Naive thymus-derived CD4-positive, alpha-beta T cell (primary cell): ENCODE data around the gene QSOX2. TPM values are rescaled to one million over a fixed set of nuclear protein-coding genes. Genes with fewer than 3 reads are reported as not detected.

Experiments used
- ATAC-seq: fragments of 150-1000 bp; cut with Tn5 transposase; 2 replicates; pipeline ENCODE4 v1.10.0; 2021; ENCODE audit warnings: mild to moderate bottlenecking, moderate library complexity
- CTCF ChIA-PET: fragments of 350-600 bp; sonication (Branson Sonifier 250); formaldehyde crosslinking; loops from one replicate; lab custom pipeline; 2021; ENCODE audit warnings: antibody characterized with exemption; lab: Charles Lee
- POLR2A ChIA-PET: fragments of 350-600 bp; sonication (Branson Sonifier 250); formaldehyde crosslinking; loops from one replicate; lab custom pipeline; 2021; ENCODE audit warnings: antibody characterized with exemption, inconsistent platforms; lab: Charles Lee
- DNase-seq, 9 donors: peaks; one replicate each; pipeline versions ENCODE4 v3.0.0 to v3.0.0-alpha.2; 2020 to 2022; ENCODE audit warnings: mixed read lengths in 1 of 9
- H3K27ac ChIP-seq: one replicate; pipeline ENCODE4 v1.7.0; 2013; ENCODE audit warnings: mild to moderate bottlenecking, low read depth, low read length, moderate library complexity
- H3K27me3 ChIP-seq, 2 donors: one replicate each; pipeline ENCODE4 v1.7.0; 2013; ENCODE audit warnings: low read length in 2 of 2, mild to moderate bottlenecking in 2 of 2, moderate library complexity in 2 of 2; ENCODE audit not compliant: control insufficient read depth in 2 of 2, insufficient read depth in 2 of 2
- H3K36me3 ChIP-seq, 3 experiments: 1 replicate in 2 of 3; 2 replicates in 1 of 3; pipeline ENCODE4 v1.7.0; 2013; ENCODE audit warnings: low read length in 3 of 3, mild to moderate bottlenecking in 3 of 3, moderate library complexity in 1 of 3; ENCODE audit not compliant: insufficient read depth in 3 of 3, control insufficient read depth in 2 of 3
- H3K4me1 ChIP-seq, 2 donors: one replicate each; pipeline ENCODE4 v1.7.0; 2013; ENCODE audit warnings: low read length in 2 of 2, mild to moderate bottlenecking in 2 of 2, moderate library complexity in 1 of 2; ENCODE audit not compliant: control insufficient read depth in 2 of 2, insufficient read depth in 2 of 2
- H3K4me3 ChIP-seq: 2 replicates; pipeline ENCODE4 v1.7.0; 2013; ENCODE audit warnings: mild to moderate bottlenecking, low read length
- H3K9me3 ChIP-seq, 3 experiments: 1 replicate in 2 of 3; 2 replicates in 1 of 3; pipeline ENCODE4 v1.7.0; 2013; ENCODE audit warnings: low read length in 3 of 3; ENCODE audit not compliant: control insufficient read depth in 2 of 3
- H3K27ac Mint-ChIP-seq, 9 donors: one replicate each; pipeline ENCODE4 v1.8.0; 2020 to 2022; ENCODE audit warnings: mixed read lengths in 9 of 9, mild to moderate bottlenecking in 8 of 9, moderate library complexity in 5 of 9, inconsistent platforms in 2 of 9
- H3K27me3 Mint-ChIP-seq, 5 donors: one replicate each; pipeline ENCODE4 v1.8.0; 2021 to 2022; ENCODE audit warnings: mixed read lengths in 5 of 5, mild to moderate bottlenecking in 1 of 5
- H3K36me3 Mint-ChIP-seq, 5 donors: one replicate each; pipeline ENCODE4 v1.8.0; 2020 to 2022; ENCODE audit warnings: mixed read lengths in 5 of 5, mild to moderate bottlenecking in 3 of 5, inconsistent platforms in 1 of 5
- H3K4me1 Mint-ChIP-seq, 7 donors: one replicate each; pipeline ENCODE4 v1.8.0; 2020 to 2022; ENCODE audit warnings: mixed read lengths in 7 of 7, mild to moderate bottlenecking in 3 of 7, inconsistent platforms in 1 of 7
- H3K4me3 Mint-ChIP-seq, 10 donors: one replicate each; pipeline ENCODE4 v1.8.0; 2020 to 2022; ENCODE audit warnings: mild to moderate bottlenecking in 10 of 10, mixed read lengths in 10 of 10, moderate library complexity in 6 of 10, inconsistent platforms in 2 of 10
- H3K9me3 Mint-ChIP-seq, 11 donors: one replicate each; pipeline ENCODE4 v1.8.0; 2020 to 2022; ENCODE audit warnings: mixed read lengths in 11 of 11, mild to moderate bottlenecking in 4 of 11, inconsistent platforms in 1 of 11, moderate library complexity in 1 of 11
- intact Hi-C, 2 donors: fragments of 100-400 bp; cut with micrococcal nuclease; formaldehyde crosslinking; loops; one replicate each; pipeline ENCODE4 v1.15.1; 2023
- polyA plus RNA-seq, 2 donors: library from polyadenylated mRNA; unstranded; fragments of 300-500 nt; fragmentation: Illumina TruSeq; gene quantifications; one replicate each; pipeline ENCODE4 v1.2.3, GENCODE V29; 2021
- total RNA-seq, 6 experiments: library from RNA in 5 of 6; stranded (reverse) in 5 of 6; gene quantifications; 1 replicate in 5 of 6; 2 replicates in 1 of 6; pipeline ENCODE4 v1.2.3 and lab custom pipeline; 2021 to 2026

Gene QSOX2
- total and polyA plus RNA-seq, 7 experiments from 2014 or later: 0.26 to 15.9 (median 11.9) TPM

GRCh38 chr9:136170006-136170901, 75.4 kb downstream of the QSOX2 start:
- ATAC-seq: peak; percentile 66
- no peak overlapping the region for H3K4me3 ChIP-seq
- H3K27ac Mint-ChIP-seq: no peak overlapping the region
- no peak overlapping the region for H3K4me3 Mint-ChIP-seq
- H3K9me3 ChIP-seq: no peaks in the 10 kb centered on the region
- DNase-seq: peak in 8 of 9 donors; percentile 16 to 65 (median 27)
- ChIA-PET CTCF (interaction anchor here (0.7 to 1.2 kb wide), 2 partner anchors 22 to 111 kb away, joined by 3 read pairs; no protein-coding TSS in a partner anchor), POLR2A (no interaction called here)
- H3K4me1 Mint-ChIP-seq: no peaks in the 10 kb centered on the region
- intact Hi-C loops: loop anchor here in 1 of 2 donors (1.0 kb wide), 1 partner anchor 113 kb away; no protein-coding TSS in a partner anchor
- H3K4me1 ChIP-seq: no peaks in the 10 kb centered on the region
- H3K36me3 ChIP-seq: no peaks in the 10 kb centered on the region
- peaks cover 0 to 14% (median 9%) of the 10 kb centered on the region in 5 donors for H3K27me3 Mint-ChIP-seq
- no peaks in the 10 kb centered on the region for H3K27me3 ChIP-seq
- H3K27ac ChIP-seq: no peak overlapping the region
- peaks cover 0 to 3% (median 0%) of the 10 kb centered on the region in 11 donors for H3K9me3 Mint-ChIP-seq
- H3K36me3 Mint-ChIP-seq: no peaks in the 10 kb centered on the region

- H3K27me3 Mint-ChIP-seq: peaks cover 0 to 19% (median 9%) of the 10 kb centered on the region in 5 donors
- intact Hi-C loops: no loop called here
- no peak for DNase-seq
These were observed 76.1 kb downstream of the QSOX2 start for GRCh38 chr9:136169495-136169894.

GRCh38 chr9:136163248-136163850, 82.3 kb downstream of the QSOX2 start:
- no peak overlapping the region for H3K27ac ChIP-seq
- intact Hi-C loops: no loop called here
- H3K4me3 ChIP-seq: no peak overlapping the region
- ATAC-seq (no peak), DNase-seq (no peak)
- no peaks in the 10 kb centered on the region for H3K36me3 ChIP-seq
- peaks cover 0 to 10% (median 1%) of the 10 kb centered on the region in 11 donors for H3K9me3 Mint-ChIP-seq
- H3K27me3 ChIP-seq: no peaks in the 10 kb centered on the region
- peaks cover 0 to 4% (median under 1%) of the 10 kb centered on the region in 5 donors for H3K27me3 Mint-ChIP-seq
- no peaks in the 10 kb centered on the region for H3K9me3 ChIP-seq
- ChIA-PET CTCF (no interaction called here), POLR2A (no interaction called here)
- H3K4me1 Mint-ChIP-seq: no peaks in the 10 kb centered on the region
- H3K4me3 Mint-ChIP-seq: no peak overlapping the region
- no peaks in the 10 kb centered on the region for H3K4me1 ChIP-seq
- peaks cover 0 to 4% (median 3%) of the 10 kb centered on the region in 5 donors for H3K36me3 Mint-ChIP-seq
- no peak overlapping the region for H3K27ac Mint-ChIP-seq

More at GRCh38 chr9:136169495-136169894, 76.1 kb downstream of the QSOX2 start:
- Histone ChIP-seq H3K4me3 (no peak overlapping the region), H3K36me3 (no peaks in the 10 kb centered on the region), H3K27me3 (no peaks in the 10 kb centered on the region), H3K27ac (no peak overlapping the region), H3K9me3 (no peaks in the 10 kb centered on the region), H3K4me1 (no peaks in the 10 kb centered on the region)
- ChIA-PET CTCF (interaction anchor here (1.2 kb wide), 1 partner anchor 112 kb away, joined by 3 read pairs; no protein-coding TSS in a partner anchor), POLR2A (no interaction called here)
- no peak overlapping the region for H3K4me3 Mint-ChIP-seq
- H3K9me3 Mint-ChIP-seq: peaks cover 0 to 3% (median 0%) of the 10 kb centered on the region in 11 donors
- H3K36me3 Mint-ChIP-seq: no peaks in the 10 kb centered on the region
- peak overlapping the region in 1 of 9 donors; percentile 76 for H3K27ac Mint-ChIP-seq
- H3K4me1 Mint-ChIP-seq: no peaks in the 10 kb centered on the region
- ATAC-seq: no peak

- Histone ChIP-seq H3K9me3 (no peaks in the 10 kb centered on the region), H3K27me3 (no peaks in the 10 kb centered on the region), H3K27ac (no peak overlapping the region), H3K36me3 (no peaks in the 10 kb centered on the region), H3K4me1 (no peaks in the 10 kb centered on the region), H3K4me3 (no peak overlapping the region)
- intact Hi-C loops: no loop called here
- peaks cover 0 to 4% (median 0%) of the 10 kb centered on the region in 5 donors for H3K27me3 Mint-ChIP-seq
- peaks cover 0 to 7% (median 1%) of the 10 kb centered on the region in 11 donors for H3K9me3 Mint-ChIP-seq
- POLR2A ChIA-PET: no interaction called here
- ATAC-seq (no peak), DNase-seq (no peak)
- peaks cover 0 to 4% (median 3%) of the 10 kb centered on the region in 5 donors for H3K36me3 Mint-ChIP-seq
- CTCF ChIA-PET: no interaction called here
- no peak overlapping the region for H3K27ac Mint-ChIP-seq
- H3K4me3 Mint-ChIP-seq: no peak overlapping the region
- no peaks in the 10 kb centered on the region for H3K4me1 Mint-ChIP-seq
These were observed 84.5 kb downstream of the QSOX2 start for GRCh38 chr9:136160995-136161610.

GRCh38 chr9:136160381-136160841, 85.2 kb downstream of the QSOX2 start:
- CTCF ChIA-PET: no interaction called here

GRCh38 chr9:136159851-136160250, 85.8 kb downstream of the QSOX2 start:
- Histone ChIP-seq H3K27ac (no peak overlapping the region), H3K27me3 (no peaks in the 10 kb centered on the region), H3K36me3 (no peaks in the 10 kb centered on the region), H3K4me1 (no peaks in the 10 kb centered on the region), H3K9me3 (no peaks in the 10 kb centered on the region), H3K4me3 (no peak overlapping the region)
- Mint-ChIP-seq H3K27me3 (peaks cover 2 to 9% (median 8%) of the 10 kb centered on the region in 5 donors), H3K36me3 (peaks cover 0 to 4% (median 3%) of the 10 kb centered on the region in 5 donors), H3K9me3 (peaks cover 0 to 7% (median 0%) of the 10 kb centered on the region in 11 donors), H3K4me1 (no peaks in the 10 kb centered on the region), H3K4me3 (no peak overlapping the region), H3K27ac (no peak overlapping the region)
- ChIA-PET CTCF (no interaction called here), POLR2A (no interaction called here)
- intact Hi-C loops: no loop called here
- DNase-seq (no peak), ATAC-seq (no peak)

More at GRCh38 chr9:136160381-136160841, 85.2 kb downstream of the QSOX2 start:
- Mint-ChIP-seq H3K27ac (no peak overlapping the region), H3K4me3 (no peak overlapping the region), H3K4me1 (no peaks in the 10 kb centered on the region), H3K27me3 (peaks cover 0 to 7% (median 3%) of the 10 kb centered on the region in 5 donors), H3K9me3 (peaks cover 0 to 7% (median 1%) of the 10 kb centered on the region in 11 donors), H3K36me3 (peaks cover 0 to 4% (median 3%) of the 10 kb centered on the region in 5 donors)
- DNase-seq (no peak), ATAC-seq (no peak)
- intact Hi-C loops: no loop called here
- Histone ChIP-seq H3K27me3 (no peaks in the 10 kb centered on the region), H3K36me3 (no peaks in the 10 kb centered on the region), H3K4me1 (no peaks in the 10 kb centered on the region), H3K4me3 (no peak overlapping the region), H3K27ac (no peak overlapping the region), H3K9me3 (no peaks in the 10 kb centered on the region)
- POLR2A ChIA-PET: no interaction called here
